ENCODE data around the gene THAP9.
"Not testable (repeated sequence)": the region's sequence is repeated elsewhere in the genome, so short reads cannot be mapped to it uniquely, and the experiment has no call there.

Gene THAP9

GRCh38 chr4:82900411-82901182 lies at the start of gene THAP9:
TSS of gene THAP9 (plus strand) at chr4:82900735. CDS start at chr4:82900803, 68 bp downstream.
- Histone ChIP-seq H3K27me3 (ENCODE audit: insufficient read depth, low read length) (no peaks in the 10 kb centered on the region), H2AFZ (ENCODE audit: low read depth, low read length) (peak within 1 kb of the TSS; percentile 78), H3K9me3 (ENCODE audit: low read length) (no peaks in the 10 kb centered on the region), H3K4me1 (ENCODE audit: insufficient read depth, low read length) (peaks cover 23% of the 10 kb centered on the region), H3K36me3 (ENCODE audit: insufficient read depth, low read length) (peaks cover 23% of the 10 kb centered on the region), H3K4me3 (ENCODE audit: low read length) (peak within 1 kb of the TSS; percentile 65)

- H3K9me3 ChIP-seq (ENCODE audit: low read length) = no peaks in the 10 kb centered on the region
- H3K4me1 ChIP-seq (ENCODE audit: insufficient read depth, low read length) = no peaks in the 10 kb centered on the region
- no peaks in the 10 kb centered on the region for H3K27me3 ChIP-seq (ENCODE audit: insufficient read depth, low read length)
- no peak overlapping the region for H2AFZ ChIP-seq (ENCODE audit: low read depth, low read length)
- peaks cover 81% of the 10 kb centered on the region for H3K36me3 ChIP-seq (ENCODE audit: insufficient read depth, low read length)
- H3K4me3 ChIP-seq (ENCODE audit: low read length) = no peak overlapping the region
Observed at GRCh38 chr4:82851318-82851717, 49.2 kb upstream of the THAP9 start.

- Histone ChIP-seq H3K36me3 (ENCODE audit: insufficient read depth, low read length) (peaks cover 84% of the 10 kb centered on the region), H3K9me3 (ENCODE audit: low read length) (no peaks in the 10 kb centered on the region), H3K4me1 (ENCODE audit: insufficient read depth, low read length) (no peaks in the 10 kb centered on the region), H3K4me3 (ENCODE audit: low read length) (no peak overlapping the region), H3K27me3 (ENCODE audit: insufficient read depth, low read length) (no peaks in the 10 kb centered on the region), H2AFZ (ENCODE audit: low read depth, low read length) (no peak overlapping the region)
Observed at GRCh38 chr4:82851885-82852750, 48.4 kb upstream of the THAP9 start.

GRCh38 chr4:82852751-82853285 lies 47.7 kb upstream of the THAP9 start:
- Histone ChIP-seq H3K4me3 (ENCODE audit: low read length) (no peak overlapping the region), H3K27me3 (ENCODE audit: insufficient read depth, low read length) (no peaks in the 10 kb centered on the region), H2AFZ (ENCODE audit: low read depth, low read length) (no peak overlapping the region), H3K9me3 (ENCODE audit: low read length) (no peaks in the 10 kb centered on the region), H3K36me3 (ENCODE audit: insufficient read depth, low read length) (peaks cover 84% of the 10 kb centered on the region), H3K4me1 (ENCODE audit: insufficient read depth, low read length) (no peaks in the 10 kb centered on the region)

GRCh38 chr4:82860487-82860886 lies 40.0 kb upstream of the THAP9 start:
- H3K9me3 ChIP-seq (ENCODE audit: low read length); H3K27me3 ChIP-seq (ENCODE audit: insufficient read depth, low read length); H2AFZ ChIP-seq (ENCODE audit: low read depth, low read length); H3K4me3 ChIP-seq (ENCODE audit: low read length); H3K4me1 ChIP-seq (ENCODE audit: insufficient read depth, low read length): not testable (repeated sequence)
- peaks cover 63% of the 10 kb centered on the region for H3K36me3 ChIP-seq (ENCODE audit: insufficient read depth, low read length)

GRCh38 chr4:82861529-82861928 lies 39.0 kb upstream of the THAP9 start:
- Histone ChIP-seq H3K36me3 (ENCODE audit: insufficient read depth, low read length) (peaks cover 61% of the 10 kb centered on the region), H2AFZ (ENCODE audit: low read depth, low read length) (no peak overlapping the region), H3K4me3 (ENCODE audit: low read length) (no peak overlapping the region), H3K9me3 (ENCODE audit: low read length) (no peaks in the 10 kb centered on the region), H3K4me1 (ENCODE audit: insufficient read depth, low read length) (no peaks in the 10 kb centered on the region), H3K27me3 (ENCODE audit: insufficient read depth, low read length) (no peaks in the 10 kb centered on the region)

- Histone ChIP-seq H3K27me3 (ENCODE audit: insufficient read depth, low read length) (no peaks in the 10 kb centered on the region), H3K4me3 (ENCODE audit: low read length) (no peak overlapping the region), H3K36me3 (ENCODE audit: insufficient read depth, low read length) (peaks cover 72% of the 10 kb centered on the region), H3K9me3 (ENCODE audit: low read length) (no peaks in the 10 kb centered on the region), H2AFZ (ENCODE audit: low read depth, low read length) (no peak overlapping the region), H3K4me1 (ENCODE audit: insufficient read depth, low read length) (no peaks in the 10 kb centered on the region)
Observed at GRCh38 chr4:82864336-82864979, 36.1 kb upstream of the THAP9 start.

GRCh38 chr4:82865592-82865991 lies 34.9 kb upstream of the THAP9 start:
- Histone ChIP-seq H3K9me3 (ENCODE audit: low read length) (no peaks in the 10 kb centered on the region), H3K4me1 (ENCODE audit: insufficient read depth, low read length) (no peaks in the 10 kb centered on the region), H2AFZ (ENCODE audit: low read depth, low read length) (no peak overlapping the region), H3K4me3 (ENCODE audit: low read length) (no peak overlapping the region), H3K27me3 (ENCODE audit: insufficient read depth, low read length) (no peaks in the 10 kb centered on the region), H3K36me3 (ENCODE audit: insufficient read depth, low read length) (peaks cover 76% of the 10 kb centered on the region)

GRCh38 chr4:82866033-82866432 lies 34.5 kb upstream of the THAP9 start:
- not testable (repeated sequence) for H3K9me3 ChIP-seq (ENCODE audit: low read length); H3K4me1 ChIP-seq (ENCODE audit: insufficient read depth, low read length); H3K27me3 ChIP-seq (ENCODE audit: insufficient read depth, low read length); H3K4me3 ChIP-seq (ENCODE audit: low read length); H2AFZ ChIP-seq (ENCODE audit: low read depth, low read length)
- peaks cover 78% of the 10 kb centered on the region for H3K36me3 ChIP-seq (ENCODE audit: insufficient read depth, low read length)

- Histone ChIP-seq H3K4me3 (ENCODE audit: low read length) (no peak overlapping the region), H2AFZ (ENCODE audit: low read depth, low read length) (no peak overlapping the region), H3K27me3 (ENCODE audit: insufficient read depth, low read length) (no peaks in the 10 kb centered on the region), H3K4me1 (ENCODE audit: insufficient read depth, low read length) (no peaks in the 10 kb centered on the region), H3K36me3 (ENCODE audit: insufficient read depth, low read length) (peaks cover 78% of the 10 kb centered on the region), H3K9me3 (ENCODE audit: low read length) (no peaks in the 10 kb centered on the region)
Observed at GRCh38 chr4:82866706-82867385, 33.7 kb upstream of the THAP9 start.

- H3K9me3 ChIP-seq (ENCODE audit: low read length) = no peaks in the 10 kb centered on the region
- no peaks in the 10 kb centered on the region for H3K27me3 ChIP-seq (ENCODE audit: insufficient read depth, low read length)
- no peak overlapping the region for H3K4me3 ChIP-seq (ENCODE audit: low read length)
- no peak overlapping the region for H2AFZ ChIP-seq (ENCODE audit: low read depth, low read length)
- H3K4me1 ChIP-seq (ENCODE audit: insufficient read depth, low read length) = no peaks in the 10 kb centered on the region
- peaks cover 74% of the 10 kb centered on the region for H3K36me3 ChIP-seq (ENCODE audit: insufficient read depth, low read length)
Observed at GRCh38 chr4:82868572-82868971, 32.0 kb upstream of the THAP9 start.

GRCh38 chr4:82885410-82885809 lies 15.1 kb upstream of the THAP9 start:
- H3K27me3 ChIP-seq (ENCODE audit: insufficient read depth, low read length) = no peaks in the 10 kb centered on the region
- H3K4me3 ChIP-seq (ENCODE audit: low read length) = no peak overlapping the region
- H3K36me3 ChIP-seq (ENCODE audit: insufficient read depth, low read length) = peaks cover 10% of the 10 kb centered on the region
- H3K4me1 ChIP-seq (ENCODE audit: insufficient read depth, low read length) = peaks cover 9% of the 10 kb centered on the region
- H2AFZ ChIP-seq (ENCODE audit: low read depth, low read length) = no peak overlapping the region
- H3K9me3 ChIP-seq (ENCODE audit: low read length) = no peaks in the 10 kb centered on the region

Data from neuron (in vitro differentiated cells).